ENCODE results near the gene NXPE3. TPM values are rescaled to one million over a fixed set of nuclear protein-coding genes. Genes with fewer than 3 reads are reported as not detected.
"Not testable (repeated sequence)": the region's sequence is repeated elsewhere in the genome, so short reads cannot be mapped to it uniquely, and the experiment has no call there.

The NXPE3 gene
- total RNA-seq, 1 experiment from 2014 or later, result 37.6 TPM

DNA sequence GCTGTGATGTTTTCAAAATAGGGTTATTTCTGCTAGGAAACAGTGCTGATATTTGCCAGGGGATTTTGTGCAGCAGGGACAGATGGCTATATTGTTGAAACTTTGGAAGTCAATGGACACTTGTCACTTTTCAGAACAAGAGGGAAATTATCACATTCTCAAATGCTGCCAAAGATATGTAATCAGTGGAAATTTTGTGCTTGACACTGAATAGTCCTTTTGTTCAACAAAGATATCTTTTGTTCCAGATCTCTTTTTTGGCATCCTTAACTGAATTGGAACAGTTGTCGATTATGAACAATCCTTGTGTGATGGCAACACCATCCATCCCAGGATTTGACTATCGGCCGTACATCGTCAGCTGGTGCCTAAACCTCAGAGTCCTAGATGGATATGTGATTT is 46.8 kb upstream of the NXPE3 start:
- H3K4me3 ChIP-seq (ENCODE audit: low read depth, low read length, poor library complexity, severe bottlenecking), result no peak overlapping the region
- peaks cover 83% of the 10 kb centered on the region for H3K36me3 ChIP-seq (ENCODE audit: insufficient read depth, low read length, poor library complexity, severe bottlenecking)
- no peaks in the 10 kb centered on the region for H3K27me3 ChIP-seq (replicated peaks; ENCODE audit: insufficient read depth, low read depth, low read length, poor library complexity)
- no peak for DNase-seq (ENCODE audit: low spot score)
- H3K4me1 ChIP-seq (ENCODE audit: insufficient read depth, low read length, poor library complexity, severe bottlenecking), result no peaks in the 10 kb centered on the region
- CTCF ChIA-PET, result no interaction called here
- BruUV-seq (replicated peaks), result no TSS peak
- TF ChIP-seq EZH2 (IDR thresholded peaks at IDR 0.05; ENCODE audit: borderline replicate concordance, low read depth, low read length, poor library complexity, severe bottlenecking), result no peak
- TF ChIP-seq, protein P1, sequence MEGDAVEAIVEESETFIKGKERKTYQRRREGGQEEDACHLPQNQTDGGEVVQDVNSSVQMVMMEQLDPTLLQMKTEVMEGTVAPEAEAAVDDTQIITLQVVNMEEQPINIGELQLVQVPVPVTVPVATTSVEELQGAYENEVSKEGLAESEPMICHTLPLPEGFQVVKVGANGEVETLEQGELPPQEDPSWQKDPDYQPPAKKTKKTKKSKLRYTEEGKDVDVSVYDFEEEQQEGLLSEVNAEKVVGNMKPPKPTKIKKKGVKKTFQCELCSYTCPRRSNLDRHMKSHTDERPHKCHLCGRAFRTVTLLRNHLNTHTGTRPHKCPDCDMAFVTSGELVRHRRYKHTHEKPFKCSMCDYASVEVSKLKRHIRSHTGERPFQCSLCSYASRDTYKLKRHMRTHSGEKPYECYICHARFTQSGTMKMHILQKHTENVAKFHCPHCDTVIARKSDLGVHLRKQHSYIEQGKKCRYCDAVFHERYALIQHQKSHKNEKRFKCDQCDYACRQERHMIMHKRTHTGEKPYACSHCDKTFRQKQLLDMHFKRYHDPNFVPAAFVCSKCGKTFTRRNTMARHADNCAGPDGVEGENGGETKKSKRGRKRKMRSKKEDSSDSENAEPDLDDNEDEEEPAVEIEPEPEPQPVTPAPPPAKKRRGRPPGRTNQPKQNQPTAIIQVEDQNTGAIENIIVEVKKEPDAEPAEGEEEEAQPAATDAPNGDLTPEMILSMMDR (conservative IDR thresholded peaks at IDR 0.05; ENCODE audit: low read depth, low read length), result no peak
- intact Hi-C loops (cut with micrococcal nuclease; ENCODE audit: unreplicated experiment), result no loop called here
- no peak overlapping the region for H3K27ac ChIP-seq (ENCODE audit: low read depth, low read length, poor library complexity, severe bottlenecking)
- no peaks in the 10 kb centered on the region for H3K9me3 ChIP-seq (ENCODE audit: low read depth, low read length, poor library complexity, severe bottlenecking)
- POLR2A ChIA-PET (ENCODE audit: low non-redundant PET), result no interaction called here

DNA sequence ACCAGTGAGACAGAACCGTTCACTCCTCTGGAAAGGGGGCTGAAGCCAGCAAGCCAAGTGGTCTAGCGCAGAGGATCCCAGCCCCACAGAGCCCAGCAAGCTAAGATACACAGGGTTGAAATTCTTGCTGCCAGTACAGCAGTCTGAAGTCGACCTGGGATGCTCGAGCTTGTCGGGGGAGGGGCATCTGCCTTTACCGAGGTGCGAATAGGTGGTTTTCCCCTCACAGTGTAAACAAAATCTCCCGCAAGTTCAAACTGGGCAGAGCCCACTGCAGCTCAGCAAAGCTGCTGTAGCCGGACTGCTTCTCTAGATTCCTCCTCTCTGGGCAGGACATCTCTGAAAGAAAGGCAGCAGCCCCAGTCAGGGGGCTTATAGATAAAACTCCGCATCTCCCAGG is 43.2 kb upstream of the NXPE3 start:
- Histone ChIP-seq H3K36me3 (ENCODE audit: insufficient read depth, low read length, poor library complexity, severe bottlenecking) (peaks cover 58% of the 10 kb centered on the region), H3K27me3 (replicated peaks; ENCODE audit: insufficient read depth, low read depth, low read length, poor library complexity) (no peaks in the 10 kb centered on the region), H3K9me3 (ENCODE audit: low read depth, low read length, poor library complexity, severe bottlenecking) (no peaks in the 10 kb centered on the region), H3K27ac (ENCODE audit: low read depth, low read length, poor library complexity, severe bottlenecking) (no peak overlapping the region), H3K4me3 (ENCODE audit: low read depth, low read length, poor library complexity, severe bottlenecking) (no peak overlapping the region), H3K4me1 (ENCODE audit: insufficient read depth, low read length, poor library complexity, severe bottlenecking) (no peaks in the 10 kb centered on the region)
- ChIA-PET CTCF (no interaction called here), POLR2A (ENCODE audit: low non-redundant PET) (no interaction called here)
- no peak for DNase-seq (ENCODE audit: low spot score)
- TF ChIP-seq, protein P1 (conservative IDR thresholded peaks at IDR 0.05; ENCODE audit: low read depth, low read length), result no peak
- TF ChIP-seq EZH2 (IDR thresholded peaks at IDR 0.05; ENCODE audit: borderline replicate concordance, low read depth, low read length, poor library complexity, severe bottlenecking), result no peak
- intact Hi-C loops (cut with micrococcal nuclease; ENCODE audit: unreplicated experiment), result no loop called here
- no TSS peak for BruUV-seq (replicated peaks)

DNA sequence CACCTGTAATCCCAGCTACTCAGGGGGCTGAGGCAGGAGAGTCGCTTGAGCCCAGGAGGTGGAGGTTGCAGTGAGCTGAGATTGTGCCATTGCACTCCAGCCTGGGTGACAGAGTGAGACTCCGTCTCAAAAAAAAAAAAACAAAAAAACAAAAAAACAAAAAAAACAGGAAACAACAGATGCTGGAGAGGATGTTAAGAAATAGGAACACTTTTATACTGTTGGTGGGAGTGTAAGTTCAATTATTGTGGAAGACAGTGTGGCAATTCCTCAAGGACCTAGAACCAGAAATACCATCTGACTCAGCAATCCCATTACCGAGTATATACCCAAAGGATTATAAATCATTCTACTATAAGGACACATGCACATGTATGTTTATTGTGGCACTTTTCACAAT is 37.1 kb upstream of the NXPE3 start:
- H3K4me1 ChIP-seq (ENCODE audit: insufficient read depth, low read length, poor library complexity, severe bottlenecking); H3K9me3 ChIP-seq (ENCODE audit: low read depth, low read length, poor library complexity, severe bottlenecking); H3K27me3 ChIP-seq (replicated peaks; ENCODE audit: insufficient read depth, low read depth, low read length, poor library complexity); DNase-seq (ENCODE audit: low spot score); POLR2A ChIA-PET (ENCODE audit: low non-redundant PET); H3K36me3 ChIP-seq (ENCODE audit: insufficient read depth, low read length, poor library complexity, severe bottlenecking); H3K4me3 ChIP-seq (ENCODE audit: low read depth, low read length, poor library complexity, severe bottlenecking); BruUV-seq (replicated peaks); CTCF ChIA-PET; H3K27ac ChIP-seq (ENCODE audit: low read depth, low read length, poor library complexity, severe bottlenecking); intact Hi-C loops (cut with micrococcal nuclease; ENCODE audit: unreplicated experiment): not testable (repeated sequence)

DNA sequence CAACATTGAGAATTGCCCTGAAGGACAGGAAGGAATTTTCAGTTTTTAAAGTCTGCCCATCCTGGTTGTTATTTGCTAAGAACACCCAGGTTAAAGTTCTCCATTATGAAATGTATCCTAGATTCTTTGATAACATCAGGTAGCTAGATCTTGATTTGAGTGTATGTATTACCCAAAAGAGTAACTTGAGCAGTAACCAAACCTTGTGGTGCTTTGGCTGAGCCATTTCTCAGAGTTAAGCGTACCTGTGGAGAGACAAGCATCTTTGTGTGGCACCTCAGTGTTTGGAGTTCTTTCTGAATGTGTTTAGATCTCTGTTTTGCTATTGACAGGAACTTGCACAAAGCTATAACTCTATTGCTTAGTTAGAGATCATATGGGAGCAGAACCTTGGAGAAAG is 34.2 kb upstream of the NXPE3 start:
- ChIA-PET CTCF (no interaction called here), POLR2A (ENCODE audit: low non-redundant PET) (no interaction called here)

DNA sequence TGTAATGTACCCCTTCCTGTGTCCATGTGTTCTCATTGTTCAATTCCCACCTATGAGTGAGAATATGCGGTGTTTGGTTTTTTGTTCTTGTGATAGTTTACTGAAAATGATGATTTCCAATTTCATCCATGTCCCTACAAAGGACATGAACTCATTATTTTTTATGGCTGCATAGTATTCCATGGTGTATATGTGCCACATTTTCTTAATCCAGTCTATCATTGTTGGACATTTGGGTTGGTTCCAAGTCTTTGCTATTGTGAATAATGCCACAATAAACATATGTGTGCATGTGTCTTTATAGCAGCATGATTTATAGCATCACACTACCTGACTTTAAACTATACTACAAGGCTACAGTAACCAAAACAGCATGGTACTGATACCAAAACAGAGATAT is 33.1 kb upstream of the NXPE3 start:
- BruUV-seq (replicated peaks); H3K36me3 ChIP-seq (ENCODE audit: insufficient read depth, low read length, poor library complexity, severe bottlenecking); H3K9me3 ChIP-seq (ENCODE audit: low read depth, low read length, poor library complexity, severe bottlenecking); DNase-seq (ENCODE audit: low spot score); intact Hi-C loops (cut with micrococcal nuclease; ENCODE audit: unreplicated experiment); H3K27ac ChIP-seq (ENCODE audit: low read depth, low read length, poor library complexity, severe bottlenecking); CTCF ChIA-PET; H3K4me1 ChIP-seq (ENCODE audit: insufficient read depth, low read length, poor library complexity, severe bottlenecking); H3K4me3 ChIP-seq (ENCODE audit: low read depth, low read length, poor library complexity, severe bottlenecking); POLR2A ChIA-PET (ENCODE audit: low non-redundant PET); H3K27me3 ChIP-seq (replicated peaks; ENCODE audit: insufficient read depth, low read depth, low read length, poor library complexity): not testable (repeated sequence)

More for the DNA sequence above, 34.2 kb upstream of the NXPE3 start:
- TF ChIP-seq, protein P1 (conservative IDR thresholded peaks at IDR 0.05; ENCODE audit: low read depth, low read length), result no peak
- TF ChIP-seq EZH2 (IDR thresholded peaks at IDR 0.05; ENCODE audit: borderline replicate concordance, low read depth, low read length, poor library complexity, severe bottlenecking), result no peak
- H3K4me3 ChIP-seq (ENCODE audit: low read depth, low read length, poor library complexity, severe bottlenecking), result no peak overlapping the region
- no peaks in the 10 kb centered on the region for H3K9me3 ChIP-seq (ENCODE audit: low read depth, low read length, poor library complexity, severe bottlenecking)
- H3K27ac ChIP-seq (ENCODE audit: low read depth, low read length, poor library complexity, severe bottlenecking), result no peak overlapping the region
- no peaks in the 10 kb centered on the region for H3K27me3 ChIP-seq (replicated peaks; ENCODE audit: insufficient read depth, low read depth, low read length, poor library complexity)
- BruUV-seq (replicated peaks), result no TSS peak
- no peaks in the 10 kb centered on the region for H3K4me1 ChIP-seq (ENCODE audit: insufficient read depth, low read length, poor library complexity, severe bottlenecking)
- intact Hi-C loops (cut with micrococcal nuclease; ENCODE audit: unreplicated experiment), result no loop called here
- no peak for DNase-seq (ENCODE audit: low spot score)
- no peaks in the 10 kb centered on the region for H3K36me3 ChIP-seq (ENCODE audit: insufficient read depth, low read length, poor library complexity, severe bottlenecking)

Data from A673 (cell line).